Measurements from ENCODE around the gene RAB40C. TPM values are rescaled to one million over a fixed set of nuclear protein-coding genes. Genes with fewer than 3 reads are reported as not detected.

RAB40C gene
- total RNA-seq, 2 experiments from 2014 or later: 15.1 to 18.2 TPM

- H3K4me3 Mint-ChIP-seq: no peak overlapping the region
- POLR2A ChIA-PET: no interaction called here
- peaks cover 12% of the 10 kb centered on the region for H3K4me1 Mint-ChIP-seq
- peaks cover 2% of the 10 kb centered on the region for H3K27me3 Mint-ChIP-seq
- no peak overlapping the region for H3K27ac Mint-ChIP-seq
- H3K36me3 Mint-ChIP-seq: no peaks in the 10 kb centered on the region
- ATAC-seq (ENCODE audit: low read depth) (no peak), DNase-seq (no peak)
- H3K9me3 Mint-ChIP-seq: no peaks in the 10 kb centered on the region
These were observed 25.0 kb upstream of the RAB40C start for GRCh38 chr16:564690-565418.

- ATAC-seq (ENCODE audit: low read depth): no peak
- Mint-ChIP-seq H3K9me3 (no peaks in the 10 kb centered on the region), H3K36me3 (no peaks in the 10 kb centered on the region), H3K27me3 (peaks cover 2% of the 10 kb centered on the region), H3K27ac (no peak overlapping the region), H3K4me3 (no peak overlapping the region), H3K4me1 (peaks cover 12% of the 10 kb centered on the region)
- DNase-seq: no peak
- POLR2A ChIA-PET: no interaction called here
These were observed 24.2 kb upstream of the RAB40C start for GRCh38 chr16:565419-566330.

GRCh38 chr16:566475-567372, 23.1 kb upstream of the RAB40C start, which contains the start of gene NHLRC4:
Gene NHLRC4, plus strand, starts transcription at chr16:567005. Its CDS starts 1,043 bp downstream, at chr16:568048.
- Mint-ChIP-seq H3K4me1 (peaks cover 21% of the 10 kb centered on the region), H3K27me3 (no peaks in the 10 kb centered on the region), H3K36me3 (no peaks in the 10 kb centered on the region), H3K9me3 (no peaks in the 10 kb centered on the region), H3K27ac (peak within 1 kb of the TSS; percentile 84), H3K4me3 (peak within 1 kb of the TSS; percentile 71)
- POLR2A ChIA-PET: interaction anchor here (0.7 to 1.4 kb wide), 8 partner anchors 13 to 222 kb away, joined by 3 to 8 read pairs (median 3); partner anchors contain the start of genes CAPN15, CHTF18, METTL26 and RPUSD1
- ATAC-seq (ENCODE audit: low read depth): peak; percentile 77
- peak; percentile 71 for DNase-seq

- Mint-ChIP-seq H3K4me3 (peak overlapping the region; percentile 71), H3K9me3 (no peaks in the 10 kb centered on the region), H3K27me3 (no peaks in the 10 kb centered on the region), H3K27ac (peak overlapping the region; percentile 84), H3K36me3 (no peaks in the 10 kb centered on the region), H3K4me1 (peaks cover 24% of the 10 kb centered on the region)
- POLR2A ChIA-PET: interaction anchor here (0.6 to 1.4 kb wide), 10 partner anchors 13 to 221 kb away, joined by 3 to 8 read pairs (median 3); partner anchors contain the start of genes CAPN15, CHTF18, METTL26 and MRPL28
- DNase-seq (no peak), ATAC-seq (ENCODE audit: low read depth) (no peak)
These were observed 22.3 kb upstream of the RAB40C start for GRCh38 chr16:567373-568256.

- POLR2A ChIA-PET: interaction anchor here (0.8 to 1.3 kb wide), 4 partner anchors 20 to 491 kb away, joined by 3 to 7 read pairs (median 5); partner anchors contain the start of genes MPG and MRPL28
- Mint-ChIP-seq H3K27ac (peak overlapping the region; percentile 89), H3K9me3 (no peaks in the 10 kb centered on the region)
These were observed 21.2 kb upstream of the RAB40C start for GRCh38 chr16:568401-569258.

GRCh38 chr16:569445-570254, 20.2 kb upstream of the RAB40C start, which contains the start of gene PIGQ:
Gene PIGQ, plus strand, starts transcription at chr16:569968. Its CDS starts 4,107 bp downstream, at chr16:574075.
- Mint-ChIP-seq H3K27me3 (no peaks in the 10 kb centered on the region), H3K36me3 (no peaks in the 10 kb centered on the region), H3K27ac (peak within 1 kb of the TSS; percentile 89), H3K4me3 (peak within 1 kb of the TSS; percentile 89), H3K4me1 (peaks cover 24% of the 10 kb centered on the region), H3K9me3 (no peaks in the 10 kb centered on the region)
- POLR2A ChIA-PET: interaction anchor here (0.8 to 2.9 kb wide), 4 partner anchors 19 to 492 kb away, joined by 3 to 23 read pairs (median 5); partner anchors contain the start of genes CAPN15 and MPG
- peak; percentile 83 for DNase-seq
- peak; percentile 72 for ATAC-seq (ENCODE audit: low read depth)

More at GRCh38 chr16:568401-569258, 21.2 kb upstream of the RAB40C start:
- Mint-ChIP-seq H3K27me3 (no peaks in the 10 kb centered on the region), H3K36me3 (no peaks in the 10 kb centered on the region), H3K4me1 (peaks cover 24% of the 10 kb centered on the region), H3K4me3 (peak overlapping the region; percentile 89)
- ATAC-seq (ENCODE audit: low read depth): no peak
- no peak for DNase-seq

- Mint-ChIP-seq H3K4me1 (peaks cover 19% of the 10 kb centered on the region), H3K27me3 (no peaks in the 10 kb centered on the region), H3K27ac (no peak overlapping the region), H3K36me3 (no peaks in the 10 kb centered on the region), H3K4me3 (no peak overlapping the region), H3K9me3 (no peaks in the 10 kb centered on the region)
- DNase-seq (no peak), ATAC-seq (ENCODE audit: low read depth) (no peak)
- POLR2A ChIA-PET: interaction anchor here (1.2 to 1.4 kb wide), 2 partner anchors 72 to 117 kb away, joined by 3 read pairs; partner anchors contain the start of gene WDR24
These were observed 16.8 kb upstream of the RAB40C start for GRCh38 chr16:572865-573650.

- POLR2A ChIA-PET: no interaction called here
- Mint-ChIP-seq H3K27ac (no peak overlapping the region), H3K4me3 (no peak overlapping the region), H3K27me3 (no peaks in the 10 kb centered on the region), H3K9me3 (no peaks in the 10 kb centered on the region), H3K4me1 (peaks cover 17% of the 10 kb centered on the region), H3K36me3 (no peaks in the 10 kb centered on the region)
- DNase-seq (no peak), ATAC-seq (ENCODE audit: low read depth) (no peak)
These were observed 15.7 kb upstream of the RAB40C start for GRCh38 chr16:574021-574760.

- DNase-seq (no peak), ATAC-seq (ENCODE audit: low read depth) (no peak)
- H3K9me3 Mint-ChIP-seq: no peaks in the 10 kb centered on the region
- no peaks in the 10 kb centered on the region for H3K27me3 Mint-ChIP-seq
- no peak overlapping the region for H3K4me3 Mint-ChIP-seq
- H3K36me3 Mint-ChIP-seq: no peaks in the 10 kb centered on the region
- no peak overlapping the region for H3K27ac Mint-ChIP-seq
- POLR2A ChIA-PET: no interaction called here
- peaks cover 14% of the 10 kb centered on the region for H3K4me1 Mint-ChIP-seq
These were observed 14.3 kb upstream of the RAB40C start for GRCh38 chr16:575354-576196.

Data from activated naive CD8-positive, alpha-beta T cell treated with anti-CD3 and anti-CD28 coated beads, Interleukin-2, amount 10 ng/mL, durations not matched to agents 7 days and 5 days (primary cell).